Measurements from ENCODE around the gene MAP10. TPM values are rescaled to one million over a fixed set of nuclear protein-coding genes. Genes with fewer than 3 reads are reported as not detected.

Gene MAP10
- total and polyA plus RNA-seq, 10 of the 15 experiments (the other 5 are each of a cell fraction or from before 2014, with no cell fraction given) = 0.85 to 5.0 (median 4.3) TPM

DNA sequence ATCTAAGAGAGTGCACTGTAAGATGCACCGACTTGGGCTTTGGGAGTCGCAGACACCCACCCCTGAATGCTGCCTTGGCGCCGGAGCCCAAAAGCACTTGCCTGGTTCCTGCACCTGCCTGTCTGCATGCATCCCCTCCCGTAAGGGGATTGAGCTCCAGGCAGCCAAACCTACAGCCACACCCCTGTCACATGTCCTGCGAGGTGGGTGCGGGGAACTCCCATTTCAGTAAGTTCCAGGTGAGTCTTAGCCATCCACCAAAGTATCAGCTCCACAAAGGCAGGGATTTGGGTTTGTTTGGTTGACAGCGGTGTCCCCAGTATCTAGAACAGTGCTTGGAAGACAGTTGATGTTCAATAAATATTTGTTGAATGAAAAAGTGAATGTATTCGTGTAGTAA is 31.5 kb upstream of the MAP10 start:
- WGBS (ENCODE audit: insufficient coverage, insufficient replicate concordance, low lambda C conversion rate, missing lambda C conversion rate) = 51% methylated on average over 9 of the region's 9 CpGs
- no peak for FAIRE-seq

More for the DNA sequence above, 31.5 kb upstream of the MAP10 start:
- intact Hi-C loops (cut with micrococcal nuclease; ENCODE audit: unreplicated experiment) = no loop called here
- H3K79me2 ChIP-seq (ENCODE audit: control insufficient read depth, insufficient read depth, low read length) = no peaks in the 10 kb centered on the region
- H3K27ac ChIP-seq (ENCODE audit: control insufficient read depth, insufficient read depth) = no peak overlapping the region
- ChIA-PET SMC1A (ENCODE audit: uncharacterized antibody, unreplicated experiment) (no interaction called here), CTCF (no interaction called here), POLR2A (no interaction called here), RAD21 (ENCODE audit: unreplicated experiment) (no interaction called here)
- no peaks in the 10 kb centered on the region for H3K27me3 ChIP-seq (replicated peaks in 1 of 2; ENCODE audit: control insufficient read depth in 2 of 2, insufficient read depth in 2 of 2, low read length in 1 of 2)
- BruUV-seq (replicated peaks) = no TSS peak
- no peak for TF ChIP-seq KLF5 (IDR thresholded peaks at IDR 0.05; ENCODE audit: partially characterized antibody)
- no peak for TF ChIP-seq ZNF592 (IDR thresholded peaks at IDR 0.05)
- TF ChIP-seq NFXL1 (IDR thresholded peaks at IDR 0.05; ENCODE audit: borderline replicate concordance) = no peak
- no peak for TF ChIP-seq CBX5 (IDR thresholded peaks at IDR 0.05; ENCODE audit: low read depth)
- no peak for TF ChIP-seq ZNF217 (IDR thresholded peaks at IDR 0.05)
- TF ChIP-seq CREB1 (IDR thresholded peaks at IDR 0.05; ENCODE audit: low read depth) = no peak
- TF ChIP-seq BHLHE40 (IDR thresholded peaks at IDR 0.05; ENCODE audit: borderline replicate concordance in 1 of 2, low read depth in 2 of 2, low read length in 1 of 2) = no peak
- TF ChIP-seq BCLAF1 (IDR thresholded peaks at IDR 0.05) = no peak
- no peak for TF ChIP-seq IRF4 (IDR thresholded peaks at IDR 0.05; ENCODE audit: low read depth, low read length)
- no peak overlapping the region for H3K4me3 ChIP-seq
- no peak overlapping the region for H2AFZ ChIP-seq (ENCODE audit: control insufficient read depth, low read depth, low read length)
- H3K36me3 ChIP-seq (ENCODE audit: control insufficient read depth in 2 of 2, insufficient read depth in 2 of 2, low read length in 1 of 2) = no peaks in the 10 kb centered on the region
- H3K9me3 ChIP-seq (replicated peaks; ENCODE audit: control insufficient read depth, insufficient read depth, low read length) = no peaks in the 10 kb centered on the region
- in situ Hi-C loops (cut with MboI) = no loop called here
- no peaks in the 10 kb centered on the region for H3K4me1 ChIP-seq (ENCODE audit: control insufficient read depth, insufficient read depth, low read length)
- H4K20me1 ChIP-seq (ENCODE audit: control insufficient read depth, insufficient read depth) = no peaks in the 10 kb centered on the region
- H3K4me2 ChIP-seq (ENCODE audit: control insufficient read depth, insufficient read depth) = no peak overlapping the region
- H3K9ac ChIP-seq (ENCODE audit: control insufficient read depth, insufficient read depth, low read length) = no peak overlapping the region
- DNase-seq (ENCODE audit: low read depth, low spot score) = no peak
- ATAC-seq = no peak

All from GM12878 (cell line).